ENCODE results near the gene SLC23A2.

GRCh38 chr20:4853004-4853403, 148.3 kb downstream of the SLC23A2 start:
- TF ChIP-seq POLR2A (IDR thresholded peaks at IDR 0.05; ENCODE audit: low read depth, low read length) (no peak), POLR2AphosphoS5 (IDR thresholded peaks at IDR 0.05; ENCODE audit: low read depth, low read length) (no peak)

All from GM12892 (cell line).